HG03575 (cell line): ENCODE data around the gene MPPED1.

ENCODE experiments used
- ATAC-seq: cut with Tn5 transposase; IDR thresholded peaks from one replicate; pipeline ENCODE4 v1.9.1; 2021; ENCODE audit not compliant: unreplicated experiment, insufficient number of reproducible peaks, low FRiP score; ENCODE audit errors: extremely low read depth

The MPPED1 gene, protein sequence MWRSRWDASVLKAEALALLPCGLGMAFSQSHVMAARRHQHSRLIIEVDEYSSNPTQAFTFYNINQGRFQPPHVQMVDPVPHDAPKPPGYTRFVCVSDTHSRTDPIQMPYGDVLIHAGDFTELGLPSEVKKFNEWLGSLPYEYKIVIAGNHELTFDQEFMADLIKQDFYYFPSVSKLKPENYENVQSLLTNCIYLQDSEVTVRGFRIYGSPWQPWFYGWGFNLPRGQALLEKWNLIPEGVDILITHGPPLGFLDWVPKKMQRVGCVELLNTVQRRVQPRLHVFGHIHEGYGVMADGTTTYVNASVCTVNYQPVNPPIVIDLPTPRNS

DNA sequence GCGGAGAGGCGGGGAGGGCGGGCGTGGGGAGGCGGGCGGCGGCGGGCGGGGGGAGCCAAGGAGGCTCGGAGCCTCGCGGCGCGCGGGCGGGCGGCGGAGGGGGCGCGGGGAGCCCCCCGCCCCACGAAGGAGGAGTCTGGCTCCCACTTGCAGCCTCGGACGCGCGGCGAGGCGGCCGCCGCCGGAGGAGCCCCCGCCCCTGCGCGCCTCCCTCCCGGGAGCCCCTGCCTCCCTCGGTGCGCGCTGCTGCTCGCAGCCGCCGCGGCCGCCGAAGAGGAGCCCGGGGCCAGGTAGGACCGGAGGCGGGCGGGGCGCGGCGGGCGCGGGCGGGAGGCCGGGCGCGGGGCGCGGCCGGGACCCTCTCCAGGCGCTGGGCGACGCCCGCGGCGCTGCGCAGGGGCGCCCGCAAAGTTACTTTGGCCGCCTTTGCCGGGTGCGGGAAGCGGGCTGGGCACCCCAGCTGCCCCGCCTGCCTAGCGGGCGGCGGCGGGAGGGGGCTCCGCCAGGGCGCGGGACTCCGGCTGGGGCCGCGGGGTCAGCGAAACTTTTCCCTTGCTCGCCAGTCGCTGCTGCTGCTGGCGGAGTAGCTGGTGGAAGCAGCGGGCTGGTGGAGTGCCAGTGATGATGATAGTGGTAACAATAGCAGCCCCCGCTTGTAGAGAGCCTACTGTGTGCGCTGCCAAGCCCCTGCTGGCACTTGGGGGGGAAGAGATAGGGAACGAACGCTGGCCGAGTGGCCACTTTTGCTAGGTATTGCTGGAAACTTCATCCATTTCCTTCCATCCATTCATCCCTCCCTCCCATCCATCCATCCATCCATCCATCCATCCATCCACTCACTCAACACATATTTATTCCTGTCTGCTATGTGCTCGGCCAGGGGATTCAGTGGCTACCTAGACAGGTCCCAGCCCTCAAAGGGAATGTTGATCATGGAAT lies at the start of gene MPPED1:
TSS of gene MPPED1 (plus strand) at position 146 of the 939 bp plus-strand sequence. CDS start 12,972 bp downstream, outside the sequence.
- ATAC-seq, result no peak

DNA sequence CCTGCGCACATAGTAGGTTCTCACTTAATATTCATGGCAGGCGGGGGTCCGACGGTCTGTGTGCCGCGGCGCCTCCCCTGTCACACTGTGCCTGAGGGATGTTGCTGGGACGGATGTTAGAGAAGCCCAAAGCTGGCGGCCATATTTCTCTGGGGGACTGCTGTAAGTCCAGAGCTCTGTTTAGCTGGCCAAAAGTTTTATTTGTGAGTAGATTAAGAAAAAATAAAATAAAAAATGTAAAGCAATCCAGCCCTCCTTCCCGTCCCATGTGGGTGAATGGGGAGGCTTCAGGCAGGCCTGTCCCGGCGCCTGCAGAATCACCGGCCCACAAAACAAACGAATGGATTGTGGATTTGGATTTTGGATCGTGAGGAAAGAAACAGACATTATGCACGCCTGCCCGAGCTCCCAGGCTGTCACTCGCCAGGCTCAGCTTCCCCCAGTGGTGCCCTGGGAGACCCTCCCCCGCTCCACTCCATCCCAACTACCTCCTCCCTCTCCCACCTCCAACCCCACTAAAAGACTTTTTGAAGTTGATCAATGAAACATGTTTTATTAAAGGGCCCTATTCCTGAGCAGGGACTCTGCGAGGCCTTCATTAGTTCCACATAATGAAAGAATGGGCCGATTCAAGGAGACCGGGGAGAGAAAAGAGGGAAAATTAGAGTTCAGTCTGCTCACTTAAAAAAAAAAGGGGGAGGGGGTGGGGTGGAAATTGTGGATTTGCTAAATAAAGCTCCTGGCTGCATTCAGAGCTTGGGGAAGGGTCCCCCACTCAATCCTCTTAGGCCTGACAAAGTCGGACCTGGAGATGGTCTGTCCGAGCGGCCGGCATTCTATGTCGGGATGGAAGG lies 48.3 kb upstream of the MPPED1 start:
- no peak for ATAC-seq

DNA sequence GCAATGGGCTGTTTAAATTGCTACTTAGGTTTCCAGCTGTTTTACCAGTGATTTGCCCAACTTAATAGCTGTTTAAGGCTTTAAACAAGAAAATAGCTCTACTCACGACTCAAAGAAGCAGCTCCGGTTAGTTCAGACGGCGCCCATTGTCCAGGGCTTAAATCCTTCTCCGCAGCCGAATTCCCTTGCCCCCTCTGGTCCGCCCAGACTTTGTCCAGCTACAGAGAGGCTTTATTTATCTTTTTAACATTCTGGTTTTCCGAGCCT lies 47.7 kb upstream of the MPPED1 start:
- no peak for ATAC-seq

DNA sequence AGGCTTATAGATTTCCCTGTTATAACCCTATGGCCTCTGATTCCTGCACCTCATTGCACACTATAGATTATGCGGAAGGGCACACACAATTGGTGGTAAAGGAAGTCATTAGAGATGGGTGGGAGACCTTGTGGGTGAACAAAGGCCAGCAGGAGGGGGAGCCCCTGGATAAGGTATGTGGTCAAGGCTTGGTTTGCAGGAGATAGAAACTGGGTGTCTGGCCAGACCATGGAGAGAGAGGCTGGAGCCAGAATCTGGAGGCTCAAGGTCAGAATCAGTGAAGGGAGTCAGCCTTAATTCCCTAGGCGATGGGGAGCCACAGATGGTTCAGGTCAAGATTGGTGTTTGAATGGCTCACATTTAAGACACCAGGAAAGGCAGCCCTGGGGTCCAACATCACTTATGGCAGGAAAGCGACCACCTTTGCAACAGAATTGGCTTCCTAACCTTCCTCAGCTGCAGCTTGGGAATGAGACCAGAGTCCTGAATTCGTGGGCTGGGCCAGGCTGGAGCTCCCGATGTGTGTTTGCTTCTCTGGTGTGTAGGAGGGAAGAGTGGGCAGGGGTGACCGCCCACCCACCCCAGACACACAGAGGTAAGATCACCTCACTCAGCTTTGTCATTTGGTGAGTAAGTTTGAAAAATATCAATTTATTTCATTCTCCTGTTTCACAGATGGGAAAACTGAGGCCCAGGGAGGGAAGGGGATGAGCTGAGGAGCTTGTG lies 45.9 kb upstream of the MPPED1 start:
- no peak for ATAC-seq

DNA sequence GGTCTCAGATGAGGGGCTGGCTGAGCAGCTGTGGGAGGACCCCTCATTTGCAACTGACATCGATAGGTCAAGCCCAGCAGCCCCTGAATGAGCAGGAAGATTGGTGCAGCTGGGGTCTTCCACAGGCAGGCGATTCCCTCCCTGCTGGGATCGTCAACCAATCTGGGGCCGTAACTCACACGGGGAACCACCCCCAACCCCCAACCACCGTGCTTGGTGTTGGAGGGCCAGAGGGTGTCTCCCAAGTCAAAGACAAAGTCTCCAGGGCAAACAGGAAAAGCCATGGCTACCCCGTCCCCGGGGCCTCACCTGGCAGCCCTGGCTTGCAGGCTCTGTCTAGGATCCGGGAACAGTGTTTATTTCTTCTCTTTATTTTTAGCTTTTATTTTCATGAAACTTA lies 41.8 kb upstream of the MPPED1 start:
- no peak for ATAC-seq

DNA sequence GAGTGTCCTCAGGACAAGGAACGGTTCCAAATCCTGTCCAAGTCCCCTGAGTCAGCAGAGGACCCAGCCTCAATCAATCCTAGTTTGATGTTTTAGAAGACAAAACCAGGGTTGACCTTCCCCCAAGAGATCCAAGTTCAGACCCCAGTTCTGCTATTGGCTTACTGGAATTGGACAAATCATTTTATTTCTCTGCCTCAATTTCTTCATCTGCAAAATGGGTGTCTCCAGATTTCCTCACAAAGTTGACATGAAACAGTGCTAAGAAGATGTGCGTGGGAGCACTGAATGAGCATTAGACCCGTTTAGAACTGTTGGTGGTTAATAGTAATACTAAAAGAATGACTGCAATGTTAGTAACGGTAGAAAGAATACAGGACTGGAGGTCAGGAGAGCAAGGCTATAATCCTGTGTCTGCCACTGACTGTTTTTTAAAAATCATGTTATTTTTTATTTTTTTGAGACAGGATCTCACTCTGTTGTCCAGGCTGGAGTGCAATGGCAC lies 35.8 kb upstream of the MPPED1 start:
- no peak for ATAC-seq

DNA sequence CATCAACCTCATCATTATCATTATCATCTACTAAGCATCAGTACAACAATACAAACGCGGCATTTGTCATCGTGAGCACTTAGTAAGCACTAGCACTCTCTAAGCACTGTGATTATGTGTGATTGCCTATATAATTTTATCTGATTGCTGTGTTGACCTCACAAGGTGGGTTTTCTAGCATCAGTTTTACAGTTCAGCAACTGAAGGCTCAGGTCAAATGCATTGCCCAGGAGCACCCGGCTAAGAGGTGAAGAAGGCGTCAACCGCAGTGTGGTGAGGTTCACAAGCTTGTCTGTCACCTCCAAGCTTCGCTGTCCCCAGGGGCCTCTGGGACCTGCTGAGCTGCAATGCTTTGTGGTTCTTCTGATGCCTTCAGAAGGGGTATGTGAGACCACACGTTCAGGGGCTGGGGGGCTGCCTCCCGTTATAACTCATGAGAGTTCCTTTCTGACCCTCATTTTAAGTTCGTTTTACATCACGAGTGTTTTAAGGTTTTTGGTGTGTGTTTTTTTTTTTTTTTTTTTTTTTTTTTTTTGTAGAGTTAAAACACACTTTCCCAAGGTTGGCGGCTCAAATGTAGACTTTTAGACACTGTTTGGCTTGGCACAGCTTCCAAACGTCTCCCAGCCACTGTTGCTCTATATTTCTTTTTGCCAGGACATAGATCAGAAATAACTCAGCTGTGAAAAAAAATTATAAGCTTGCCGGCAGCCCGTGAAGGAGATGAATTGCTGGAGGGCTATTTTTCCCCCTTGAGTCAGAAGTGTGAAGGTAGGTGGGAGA lies 34.9 kb upstream of the MPPED1 start:
- no peak for ATAC-seq

DNA sequence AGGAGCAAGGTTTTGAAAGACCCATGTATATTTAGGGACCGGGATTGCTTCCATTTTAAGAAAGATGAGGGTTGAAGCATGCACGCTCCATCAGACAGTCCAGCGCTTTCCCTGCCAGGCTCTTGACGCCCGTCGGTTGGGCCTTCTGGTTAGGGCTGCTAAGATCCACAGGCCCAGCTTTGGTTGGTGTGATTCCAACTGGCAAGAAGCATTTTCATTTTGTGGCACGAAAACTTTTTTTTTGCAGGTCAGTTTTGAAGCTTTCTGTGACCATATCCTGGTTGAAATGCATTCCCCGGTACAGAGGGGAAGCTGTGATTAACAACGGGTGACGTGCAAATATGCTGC lies 34.3 kb upstream of the MPPED1 start:
- ATAC-seq, result no peak

DNA sequence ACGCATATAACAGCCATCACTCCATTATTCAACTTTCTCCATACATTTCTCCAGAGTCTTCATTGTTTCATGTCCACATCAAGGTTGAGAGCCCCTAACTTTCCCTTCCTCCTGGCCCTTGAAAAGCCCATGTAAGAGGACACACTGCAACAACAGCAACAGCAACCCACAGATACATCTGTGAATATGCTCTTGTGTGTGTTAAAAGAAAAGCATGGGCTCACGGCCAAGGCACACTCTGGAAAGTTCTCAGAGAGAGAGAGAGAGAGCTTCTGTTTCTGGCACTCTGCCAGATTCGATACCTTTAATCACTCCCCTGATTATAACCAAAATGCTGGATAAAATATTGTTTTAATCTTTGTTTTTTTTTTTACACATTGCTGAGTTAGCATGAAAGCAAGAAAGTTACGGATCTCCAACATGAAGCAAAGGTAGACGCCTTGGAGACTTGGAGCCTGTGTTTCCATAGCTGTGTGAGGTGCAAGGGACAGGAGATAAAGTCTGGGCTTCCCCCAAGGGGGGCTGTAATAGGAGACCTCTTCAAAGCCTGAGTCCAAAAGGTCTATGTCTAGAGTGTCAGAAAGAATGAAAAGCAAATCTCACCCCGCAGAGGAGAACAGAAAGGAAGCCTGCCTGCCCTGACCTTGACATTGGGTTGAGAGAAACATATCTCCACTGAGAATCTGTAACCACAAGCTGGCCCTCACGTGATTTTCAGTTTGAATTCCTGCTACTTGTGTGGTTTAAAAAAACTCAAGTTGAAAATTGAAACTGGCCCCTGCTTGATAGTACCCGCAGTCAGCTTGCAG lies 33.7 kb upstream of the MPPED1 start:
- ATAC-seq, result no peak

DNA sequence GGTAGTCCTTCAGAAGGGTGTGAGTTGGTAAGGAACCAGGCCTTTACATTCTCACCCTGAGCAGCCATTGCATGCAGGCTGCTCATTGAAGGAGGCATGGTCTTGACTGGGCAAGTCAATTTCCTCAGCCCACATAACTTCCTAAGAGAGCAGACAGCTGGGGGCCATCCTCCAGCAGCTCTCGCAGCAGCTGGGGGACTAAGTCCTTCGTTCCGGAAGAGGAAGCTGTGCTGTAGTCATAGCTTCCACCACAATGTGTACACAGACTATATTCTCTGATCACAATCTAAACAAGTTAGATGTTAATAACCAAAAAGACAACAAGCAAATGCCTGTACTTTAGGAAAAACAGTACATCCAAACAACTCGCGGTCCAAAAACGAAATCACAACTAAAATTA lies 30.1 kb upstream of the MPPED1 start:
- ATAC-seq, result no peak

DNA sequence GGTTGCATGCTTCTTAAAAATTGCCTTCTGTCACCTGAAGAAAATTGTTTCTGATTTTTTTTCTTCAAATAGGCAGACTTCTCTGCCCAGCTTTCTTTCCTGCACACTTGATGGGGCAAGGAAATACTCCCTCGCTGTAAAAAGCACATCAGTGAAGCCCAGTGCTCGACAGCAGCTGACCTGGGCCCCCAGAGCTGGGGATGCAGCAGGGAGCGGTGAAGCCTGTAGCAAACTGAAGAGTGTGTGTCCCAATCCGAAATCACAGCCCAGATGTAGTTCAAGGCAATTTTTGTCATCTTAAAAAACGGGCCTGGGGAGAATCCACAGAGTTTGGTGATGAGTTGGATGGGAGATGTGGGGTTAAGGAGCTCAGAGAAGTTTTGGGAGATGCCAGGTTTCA lies 27.0 kb upstream of the MPPED1 start:
- ATAC-seq, result no peak

DNA sequence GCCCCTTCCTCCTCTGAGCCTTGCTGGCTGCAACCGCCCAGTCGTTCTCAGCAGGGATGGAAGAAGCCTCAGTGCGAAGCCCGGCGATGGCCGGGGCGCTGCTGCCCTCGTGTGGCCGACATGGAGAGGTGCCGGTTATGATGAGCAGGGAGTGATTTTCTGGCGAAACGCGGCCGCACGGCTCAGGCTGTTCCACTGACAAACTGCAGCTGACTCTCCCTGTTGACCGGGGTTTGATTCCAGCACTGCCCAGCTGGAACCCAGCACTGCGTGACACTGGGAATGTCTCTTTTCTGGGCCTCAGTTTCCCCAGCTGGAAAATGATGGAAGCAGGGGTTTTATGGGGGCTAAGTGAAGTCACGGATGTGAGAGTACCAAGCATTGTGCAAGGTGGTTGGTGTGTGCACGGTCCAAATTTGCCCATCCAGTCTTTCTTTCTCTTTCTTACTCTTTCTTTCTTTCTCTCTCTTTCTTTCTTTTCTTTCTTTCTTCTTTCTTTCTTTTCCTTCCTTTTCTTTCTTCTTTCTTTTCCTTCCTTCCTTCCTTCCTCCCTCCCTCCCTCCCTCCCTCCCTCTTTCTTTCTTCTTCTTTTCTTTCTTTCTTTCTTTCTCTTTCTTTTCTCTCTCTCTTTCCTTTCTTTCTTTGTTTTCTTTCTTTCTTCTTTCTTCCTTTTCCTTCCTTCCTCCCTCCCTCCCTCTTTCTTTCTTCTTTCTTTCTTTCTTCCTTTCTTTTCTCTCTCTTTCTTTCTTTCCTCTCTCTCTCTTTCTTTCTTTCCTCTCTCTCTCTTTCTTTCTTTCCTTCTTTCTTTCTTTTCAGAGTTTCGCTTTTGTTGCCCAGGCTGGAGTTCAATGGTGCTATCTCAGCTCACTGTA lies 25.8 kb upstream of the MPPED1 start:
- ATAC-seq, result no peak

DNA sequence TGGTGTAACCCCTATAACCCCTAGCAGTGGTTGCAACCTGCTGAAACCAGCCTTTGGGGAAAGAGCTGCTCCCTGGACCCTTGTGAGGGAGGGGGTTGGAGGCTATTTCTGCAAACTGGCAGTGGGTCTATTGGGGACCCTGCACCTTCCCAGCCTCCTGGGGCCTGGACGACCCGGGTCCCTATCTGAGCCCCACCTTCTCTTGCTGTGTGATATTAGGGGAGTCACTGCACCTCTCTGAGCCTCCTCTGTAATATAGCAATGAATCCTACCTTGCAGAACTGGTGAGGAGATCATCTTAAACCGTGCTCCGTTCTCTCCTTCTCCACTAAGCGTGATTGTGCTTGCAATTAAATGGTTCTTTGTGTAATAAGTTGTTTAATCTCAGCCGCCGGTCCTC lies 24.0 kb upstream of the MPPED1 start:
- no peak for ATAC-seq

DNA sequence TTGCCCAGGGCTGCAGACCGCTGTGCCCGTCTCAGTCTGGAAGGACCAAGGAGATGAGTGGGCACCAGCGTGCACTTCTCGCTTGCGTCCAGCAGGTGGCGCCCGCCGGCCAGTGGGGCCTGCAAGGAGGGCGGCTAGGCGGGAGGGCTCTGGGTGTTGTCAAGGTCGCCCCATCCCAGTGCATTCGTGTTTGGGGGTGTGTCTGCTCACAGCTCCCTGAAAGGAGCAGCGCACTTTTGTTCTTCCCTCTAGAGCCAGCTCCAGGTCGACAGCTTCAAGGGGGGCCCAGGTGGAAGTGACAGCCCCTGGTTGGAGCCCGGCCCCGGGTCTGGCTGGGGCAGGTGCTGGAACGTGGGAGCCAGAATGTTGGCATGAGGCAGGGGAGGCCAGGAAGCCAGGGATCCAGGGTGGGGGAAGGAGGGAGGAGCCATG lies 23.4 kb upstream of the MPPED1 start:
- ATAC-seq, result no peak

DNA sequence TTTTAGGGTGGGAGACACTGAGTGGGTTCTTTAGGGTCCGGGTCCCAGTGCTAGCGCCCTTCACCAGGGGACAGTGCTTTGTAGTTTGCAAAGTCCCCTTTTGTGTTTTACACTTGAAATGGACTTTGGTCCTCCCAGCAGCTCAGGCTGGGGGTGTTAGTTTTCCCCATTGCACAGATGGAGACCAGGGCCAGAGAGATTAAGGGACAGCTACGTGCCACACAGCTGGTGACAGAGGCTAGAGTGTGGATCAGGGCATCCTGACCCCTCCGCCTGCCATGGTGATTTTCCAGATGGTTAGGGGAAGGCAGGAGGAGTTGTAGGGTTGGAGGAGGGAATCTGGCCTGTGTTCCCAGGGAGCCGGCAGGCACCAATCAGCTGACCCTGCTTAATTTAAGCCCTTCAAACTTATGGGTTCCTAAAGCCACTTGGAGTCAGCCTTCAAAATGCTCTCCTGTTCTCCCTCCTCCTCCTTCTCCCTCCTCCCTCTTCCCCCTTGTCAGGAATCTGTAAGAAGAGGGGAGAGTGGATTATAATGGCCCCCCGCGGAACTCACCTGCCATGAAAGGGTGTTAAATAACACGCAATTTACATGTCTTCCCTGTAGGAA lies 22.5 kb upstream of the MPPED1 start:
- no peak for ATAC-seq

DNA sequence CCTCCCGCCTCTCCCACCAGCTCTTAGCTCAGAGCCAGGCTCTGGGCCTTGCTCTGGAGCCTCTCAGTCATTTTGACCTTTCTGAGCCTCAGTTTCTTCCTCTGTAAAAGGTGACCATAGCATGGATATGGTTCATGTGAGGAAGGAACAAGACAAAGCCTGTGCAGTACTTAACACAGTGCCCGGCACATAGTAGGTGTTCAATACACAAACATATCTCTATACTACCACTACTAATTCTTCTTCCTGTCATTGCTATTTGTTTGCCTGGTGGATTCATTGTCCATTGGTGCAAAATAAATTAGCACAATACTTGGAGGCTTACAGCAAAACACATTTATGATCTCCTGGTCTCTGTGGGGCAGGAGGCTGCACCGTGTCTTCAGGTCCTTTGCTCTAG lies 21.6 kb upstream of the MPPED1 start:
- no peak for ATAC-seq
